GM18526 (cell line): Measurements from ENCODE around the gene ZNF33B.
A peak's percentile ranks its signal among the peaks of the same experiment; 100 is the strongest.

ENCODE experiments used
- POLR2A ChIP-seq: IDR thresholded peaks from 3 replicates; pipeline ENCODE4 v1.6.1; 2011; ENCODE audit not compliant: insufficient read length; ENCODE audit errors: extremely low read depth

Gene ZNF33B

DNA sequence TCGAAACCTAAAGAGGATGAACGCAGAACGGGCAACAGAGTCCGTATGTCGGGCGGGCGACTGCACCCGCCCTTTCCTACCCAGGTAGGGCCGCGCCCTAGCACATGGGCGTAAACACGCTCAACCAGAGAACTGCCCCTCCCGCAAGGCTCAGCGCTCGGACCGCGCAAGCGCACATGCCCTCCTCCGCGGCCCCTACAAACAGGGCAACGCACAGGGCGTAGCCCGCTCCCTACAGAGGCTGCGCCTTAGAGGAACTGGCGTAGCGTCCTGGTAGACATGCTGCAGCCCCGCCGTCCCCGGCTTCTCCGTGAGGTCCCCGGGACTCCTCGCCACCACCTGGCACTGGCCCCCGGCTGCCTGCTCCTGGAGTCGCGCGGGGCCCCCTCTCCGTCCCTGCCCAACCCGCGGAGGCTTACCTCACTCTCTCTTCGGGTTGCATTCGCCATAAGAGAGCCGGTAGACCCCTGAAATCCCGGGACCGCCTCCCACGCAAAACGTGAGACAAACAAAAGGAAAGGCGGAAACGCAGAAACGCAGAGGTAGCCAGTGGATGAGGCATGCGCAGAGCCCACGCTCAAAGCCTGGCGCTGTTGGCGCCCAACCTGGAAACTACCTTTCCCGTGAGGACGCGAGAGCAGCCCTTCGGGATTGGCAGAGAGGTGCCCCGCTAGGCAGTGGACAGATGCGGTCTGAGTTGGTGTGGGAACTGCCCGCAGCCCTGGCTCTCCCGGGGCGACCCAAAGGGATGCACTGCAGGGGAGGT lies at the start of gene ZNF33B:
Gene ZNF33B (minus strand): TSS at position 516 of the 766 bp plus-strand sequence. CDS start 1,642 bp downstream, outside the sequence.
- peak; percentile 80 for TF ChIP-seq POLR2A

DNA sequence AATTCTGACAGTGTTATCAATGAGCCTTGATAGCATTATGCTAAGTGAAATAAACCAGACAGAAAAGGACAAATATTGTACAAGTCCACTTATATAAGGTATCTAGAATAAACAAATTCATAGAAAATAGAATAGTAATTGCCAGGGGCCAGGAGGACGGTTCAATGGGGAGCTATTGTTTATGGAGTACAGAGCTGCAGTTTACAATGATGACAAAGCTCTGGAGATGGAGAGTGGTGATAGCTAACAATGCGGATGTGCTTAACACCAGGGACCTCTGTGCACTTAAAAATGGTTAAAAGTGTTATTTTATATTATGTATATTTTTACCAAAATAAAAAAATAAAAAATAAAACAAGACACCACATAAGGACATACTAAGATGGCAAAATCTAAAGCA lies 46.1 kb upstream of the ZNF33B start:
- no peak for TF ChIP-seq POLR2A

GRCh38 chr10:42680267-42680666 lies 41.9 kb upstream of the ZNF33B start:
- no peak for TF ChIP-seq POLR2A

DNA sequence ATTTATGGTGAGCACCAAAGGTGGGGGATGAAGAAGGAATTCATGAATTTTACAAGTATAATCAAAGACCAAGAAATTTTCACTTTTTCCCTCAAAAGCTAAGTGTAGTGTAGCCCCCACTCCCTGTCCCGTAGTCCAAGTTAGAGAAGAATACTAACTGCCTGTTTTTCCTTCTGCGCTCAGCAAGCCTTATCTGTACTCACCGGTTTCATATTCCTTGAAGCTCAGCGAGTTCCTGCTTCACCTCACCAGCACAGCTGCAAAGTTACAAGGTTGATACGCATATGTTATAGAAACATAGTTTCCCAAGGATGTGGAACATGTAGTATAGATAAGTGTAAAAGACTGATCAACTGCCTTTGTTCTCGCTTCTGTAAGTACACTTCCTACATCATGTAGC lies 16.0 kb upstream of the ZNF33B start:
- no peak for TF ChIP-seq POLR2A

DNA sequence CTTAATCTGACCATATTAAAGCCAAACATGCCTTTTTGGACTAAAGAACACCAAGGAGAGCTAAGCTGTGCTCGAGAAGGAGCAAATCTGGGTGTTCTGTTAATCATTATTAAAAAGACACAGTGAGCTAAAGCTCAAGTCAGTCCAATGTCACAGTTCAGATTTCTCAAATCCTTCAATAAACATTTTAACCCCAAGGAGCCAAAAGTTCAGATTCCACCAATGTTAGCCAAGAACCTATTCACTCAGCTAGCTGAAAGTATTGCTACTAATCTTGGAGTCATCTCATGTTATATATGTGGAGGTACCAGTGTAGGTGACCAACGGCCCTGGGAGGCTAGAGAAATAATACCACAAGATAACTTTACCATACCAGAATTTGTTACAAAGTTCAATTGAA lies 14.5 kb upstream of the ZNF33B start:
- no peak for TF ChIP-seq POLR2A

GRCh38 chr10:42650374-42650773 lies 12.0 kb upstream of the ZNF33B start:
- TF ChIP-seq POLR2A = no peak

- TF ChIP-seq POLR2A = no peak
Measured at GRCh38 chr10:42648512-42648911, 10.1 kb upstream of the ZNF33B start.

GRCh38 chr10:42646687-42647640 lies 8.6 kb upstream of the ZNF33B start:
- TF ChIP-seq POLR2A = no peak

DNA sequence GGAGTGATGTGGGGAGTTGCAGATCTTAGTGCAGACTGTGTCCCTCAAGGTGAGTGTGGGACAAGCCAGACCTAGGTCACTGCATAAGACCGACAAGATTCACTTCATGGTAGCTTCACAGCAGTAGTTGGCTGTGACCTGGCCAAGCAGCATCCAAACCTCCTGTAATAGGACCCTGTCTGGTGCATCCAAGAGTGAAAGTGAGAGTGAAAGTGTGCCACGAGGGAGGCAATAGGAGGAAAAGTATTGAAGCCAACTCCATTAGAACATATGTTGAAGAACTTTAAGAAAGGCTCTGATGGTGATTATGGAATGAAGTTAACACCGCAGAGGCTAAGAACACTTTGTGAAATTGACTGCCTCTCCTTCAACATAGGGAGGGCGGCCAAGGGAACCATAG lies 7.8 kb upstream of the ZNF33B start:
- TF ChIP-seq POLR2A = no peak

GRCh38 chr10:42645516-42645915 lies 7.1 kb upstream of the ZNF33B start:
- no peak for TF ChIP-seq POLR2A

GRCh38 chr10:42645103-42645502 lies 6.7 kb upstream of the ZNF33B start:
- no peak for TF ChIP-seq POLR2A

GRCh38 chr10:42640610-42641229 lies 2.4 kb upstream of the ZNF33B start:
- no peak for TF ChIP-seq POLR2A

- no peak for TF ChIP-seq POLR2A
Measured at GRCh38 chr10:42638821-42639270, 476 bp upstream of the ZNF33B start.

- TF ChIP-seq POLR2A = no peak
Measured at GRCh38 chr10:42637648-42638054, 719 bp downstream of the ZNF33B start.

DNA sequence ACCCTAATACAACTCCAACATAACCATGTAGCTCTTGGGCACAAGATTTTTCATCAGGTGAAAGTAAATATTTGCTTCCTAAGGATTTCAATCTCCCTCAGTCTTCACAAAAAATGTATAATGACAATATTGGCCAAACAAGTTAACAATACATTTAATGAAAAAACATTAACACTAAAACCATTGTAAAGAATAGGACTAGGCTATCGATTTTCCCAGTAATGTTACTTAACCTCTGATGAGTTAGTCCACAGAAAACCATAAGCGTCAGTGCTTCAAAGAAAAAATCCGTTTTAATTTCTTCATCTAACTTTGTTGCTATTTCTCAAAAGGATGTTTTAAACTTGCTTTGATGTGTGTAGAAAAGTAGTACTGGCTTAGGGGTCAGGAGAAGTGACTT lies 1.2 kb downstream of the ZNF33B start:
- no peak for TF ChIP-seq POLR2A
